GM21786 (cell line): Measurements from ENCODE around the gene ACOT9.
"Not testable (repeated sequence)": the region's sequence is repeated elsewhere in the genome, so short reads cannot be mapped to it uniquely, and the experiment has no call there.

Source experiments
- ATAC-seq: cut with Tn5 transposase; IDR thresholded peaks from one replicate; pipeline ENCODE4 v1.9.1; 2021; ENCODE audit not compliant: unreplicated experiment

The ACOT9 gene

GRCh38 chrX:23699636-23700194 is 43.4 kb downstream of the ACOT9 start:
- no peak for ATAC-seq

- ATAC-seq, result peak; percentile 66
These were observed 48.5 kb downstream of the ACOT9 start for GRCh38 chrX:23694606-23695005.

- ATAC-seq, result no peak
These were observed 50.9 kb downstream of the ACOT9 start for GRCh38 chrX:23692166-23692565.

GRCh38 chrX:23676486-23676885 is 66.6 kb downstream of the ACOT9 start:
- not testable (repeated sequence) for ATAC-seq

GRCh38 chrX:23673108-23673507 is 70.0 kb downstream of the ACOT9 start:
- no peak for ATAC-seq

- no peak for ATAC-seq
These were observed 72.5 kb downstream of the ACOT9 start for GRCh38 chrX:23670528-23670927.

- ATAC-seq, result peak; percentile 41
These were observed 74.7 kb downstream of the ACOT9 start for GRCh38 chrX:23668335-23668734.

GRCh38 chrX:23667239-23668177 is 75.6 kb downstream of the ACOT9 start, which contains the start of gene PRDX4:
Gene PRDX4 (plus strand): TSS chrX:23667493. CDS start chrX:23667571, 78 bp downstream.
- peak; percentile 51 for ATAC-seq

GRCh38 chrX:23666282-23666681 is 76.8 kb downstream of the ACOT9 start:
- no peak for ATAC-seq

- ATAC-seq, result no peak
These were observed 78.6 kb downstream of the ACOT9 start for GRCh38 chrX:23664496-23664895.

- ATAC-seq, result peak; percentile 38
These were observed 80.2 kb downstream of the ACOT9 start for GRCh38 chrX:23662853-23663252.

GRCh38 chrX:23662187-23662586 is 80.9 kb downstream of the ACOT9 start:
- ATAC-seq, result no peak

GRCh38 chrX:23661671-23662070 is 81.4 kb downstream of the ACOT9 start:
- no peak for ATAC-seq

GRCh38 chrX:23660766-23661132 is 82.3 kb downstream of the ACOT9 start:
- ATAC-seq, result no peak

- not testable (repeated sequence) for ATAC-seq
These were observed 82.9 kb downstream of the ACOT9 start for GRCh38 chrX:23660083-23660765.

GRCh38 chrX:23659339-23659738 is 83.7 kb downstream of the ACOT9 start:
- ATAC-seq, result no peak

GRCh38 chrX:23656684-23657083 is 86.4 kb downstream of the ACOT9 start:
- no peak for ATAC-seq

GRCh38 chrX:23656091-23656490 is 87.0 kb downstream of the ACOT9 start:
- no peak for ATAC-seq
